ENCODE data around the gene PHF13. TPM values are rescaled to one million over a fixed set of nuclear protein-coding genes. Genes with fewer than 3 reads are reported as not detected.

Gene PHF13
- total and polyA plus RNA-seq, 2 donors (not counting 3 experiments of a cell fraction or from before 2014, with no cell fraction given) = 5.6 to 18.6 TPM

GRCh38 chr1:6569033-6569432, 44.5 kb upstream of the PHF13 start:
- no peaks in the 10 kb centered on the region for H3K36me3 ChIP-seq (ENCODE audit: control insufficient read depth in 2 of 2, extremely low read depth in 1 of 2, insufficient read depth in 2 of 2, low read length in 2 of 2)
- no TSS peak for BruUV-seq (replicated peaks)
- CTCF ChIA-PET = interaction anchor here (1.3 kb wide), 1 partner anchor 14 kb away, joined by 3 read pairs; no protein-coding TSS in a partner anchor
- FAIRE-seq = no peak
- TF ChIP-seq MAX (IDR thresholded peaks at IDR 0.05; ENCODE audit: insufficient read depth, insufficient read length) = no peak
- no peak for TF ChIP-seq CTCF (IDR thresholded peaks at IDR 0.05; ENCODE audit: extremely low read depth in 1 of 2, insufficient read depth in 1 of 2, low read depth in 1 of 2, low read length in 2 of 2)
- no peak for TF ChIP-seq EZH2 (IDR thresholded peaks at IDR 0.05; ENCODE audit: borderline replicate concordance, low read depth, low read length, severe bottlenecking)
- TF ChIP-seq MYC (IDR thresholded peaks at IDR 0.05; ENCODE audit: low read depth, low read length) = no peak
- no peak for TF ChIP-seq FOS (IDR thresholded peaks at IDR 0.05; ENCODE audit: borderline replicate concordance, insufficient read depth, low read length)
- TF ChIP-seq JUN (IDR thresholded peaks at IDR 0.05; ENCODE audit: borderline replicate concordance, insufficient read depth, insufficient read length, low read depth) = no peak
- no peak for TF ChIP-seq POLR2AphosphoS5 (IDR thresholded peaks at IDR 0.05; ENCODE audit: insufficient read depth, low read depth, low read length)
- no peak for TF ChIP-seq POLR2A (IDR thresholded peaks at IDR 0.05; ENCODE audit: low read depth, low read length)
- TF ChIP-seq GATA2 (IDR thresholded peaks at IDR 0.05; ENCODE audit: insufficient read depth, insufficient read length, low read depth, low read length) = no peak
- no peak overlapping the region for H3K4me2 ChIP-seq (ENCODE audit: insufficient read depth, low read length)
- no peaks in the 10 kb centered on the region for H3K4me1 ChIP-seq (ENCODE audit: control insufficient read depth, extremely low read depth, insufficient read depth, low read length)
- no peaks in the 10 kb centered on the region for H3K9me1 ChIP-seq (replicated peaks; ENCODE audit: control insufficient read depth, extremely low read depth, insufficient read depth, low read length)
- no peaks in the 10 kb centered on the region for H4K20me1 ChIP-seq (replicated peaks; ENCODE audit: control insufficient read depth, extremely low read depth, insufficient read depth, low read length)
- H3K79me2 ChIP-seq (ENCODE audit: control insufficient read depth, insufficient read depth, low read length) = no peaks in the 10 kb centered on the region
- H3K4me3 ChIP-seq (replicated peaks in 1 of 3; ENCODE audit: insufficient read depth in 1 of 3, low read depth in 1 of 3, low read length in 3 of 3) = no peak overlapping the region
- dilution Hi-C loops (cut with MboI; ENCODE audit: extremely low pct_ligation_motif_present, low sequenced_read_pairs) = no loop called here
- no peak for DNase-seq (ENCODE audit: low read depth, low spot score)
- no peak overlapping the region for H3K27ac ChIP-seq (ENCODE audit: insufficient read depth, low read depth, low read length)
- no peaks in the 10 kb centered on the region for H3K9me3 ChIP-seq (replicated peaks; ENCODE audit: control insufficient read depth, insufficient read depth, low read length)
- H3K9ac ChIP-seq (replicated peaks; ENCODE audit: extremely low read depth, insufficient read depth, low read length) = no peak overlapping the region
- POLR2A ChIA-PET = no interaction called here
- H3K27me3 ChIP-seq (ENCODE audit: control insufficient read depth in 2 of 2, insufficient read depth in 2 of 2, low read length in 2 of 2) = peaks cover 5 to 22% of the 10 kb centered on the region in 2 experiments
- intact Hi-C loops (cut with micrococcal nuclease) = no loop called here
- no peak overlapping the region for H2AFZ ChIP-seq (ENCODE audit: low read depth, low read length)
